ENCODE results near the gene LPP. TPM values are rescaled to one million over a fixed set of nuclear protein-coding genes. Genes with fewer than 3 reads are reported as not detected.

Gene LPP
- total and polyA plus RNA-seq, 9 of the 15 experiments (the other 6 are each of a cell fraction or from before 2014, with no cell fraction given) = 0.07 to 0.18 TPM; not detected in 7

- TF ChIP-seq AFF1 (IDR thresholded peaks at IDR 0.05; ENCODE audit: low read depth in 1 of 2, partially characterized antibody in 2 of 2) (no peak), NFIX (CRISPR knock-in tag; IDR thresholded peaks at IDR 0.05; ENCODE audit: low read depth) (no peak), HES1 (IDR thresholded peaks at IDR 0.05; ENCODE audit: low read depth) (no peak), ZNF668 (CRISPR knock-in tag; IDR thresholded peaks at IDR 0.05) (no peak), NR2C2 (CRISPR knock-in tag; IDR thresholded peaks at IDR 0.05) (no peak), NR2C2 (tag; IDR thresholded peaks at IDR 0.05) (no peak)
Observed at GRCh38 chr3:188759336-188760005, 605.5 kb downstream of the LPP start (continued).

Data from K562 (cell line).